GM21825 (cell line): ENCODE measurements around the gene PKD2L1.
A peak's percentile ranks its signal among the peaks of the same experiment; 100 is the strongest.
"Not testable (repeated sequence)": the region's sequence is repeated elsewhere in the genome, so short reads cannot be mapped to it uniquely, and the experiment has no call there.

Experiments
- ATAC-seq: cut with Tn5 transposase; IDR thresholded peaks from one replicate; pipeline ENCODE4 v1.9.1; 2021; ENCODE audit warnings: mild to moderate bottlenecking, moderate library complexity; ENCODE audit not compliant: unreplicated experiment

Gene PKD2L1

GRCh38 chr10:100287756-100288155 is 42.3 kb downstream of the PKD2L1 start:
- ATAC-seq: no peak

DNA sequence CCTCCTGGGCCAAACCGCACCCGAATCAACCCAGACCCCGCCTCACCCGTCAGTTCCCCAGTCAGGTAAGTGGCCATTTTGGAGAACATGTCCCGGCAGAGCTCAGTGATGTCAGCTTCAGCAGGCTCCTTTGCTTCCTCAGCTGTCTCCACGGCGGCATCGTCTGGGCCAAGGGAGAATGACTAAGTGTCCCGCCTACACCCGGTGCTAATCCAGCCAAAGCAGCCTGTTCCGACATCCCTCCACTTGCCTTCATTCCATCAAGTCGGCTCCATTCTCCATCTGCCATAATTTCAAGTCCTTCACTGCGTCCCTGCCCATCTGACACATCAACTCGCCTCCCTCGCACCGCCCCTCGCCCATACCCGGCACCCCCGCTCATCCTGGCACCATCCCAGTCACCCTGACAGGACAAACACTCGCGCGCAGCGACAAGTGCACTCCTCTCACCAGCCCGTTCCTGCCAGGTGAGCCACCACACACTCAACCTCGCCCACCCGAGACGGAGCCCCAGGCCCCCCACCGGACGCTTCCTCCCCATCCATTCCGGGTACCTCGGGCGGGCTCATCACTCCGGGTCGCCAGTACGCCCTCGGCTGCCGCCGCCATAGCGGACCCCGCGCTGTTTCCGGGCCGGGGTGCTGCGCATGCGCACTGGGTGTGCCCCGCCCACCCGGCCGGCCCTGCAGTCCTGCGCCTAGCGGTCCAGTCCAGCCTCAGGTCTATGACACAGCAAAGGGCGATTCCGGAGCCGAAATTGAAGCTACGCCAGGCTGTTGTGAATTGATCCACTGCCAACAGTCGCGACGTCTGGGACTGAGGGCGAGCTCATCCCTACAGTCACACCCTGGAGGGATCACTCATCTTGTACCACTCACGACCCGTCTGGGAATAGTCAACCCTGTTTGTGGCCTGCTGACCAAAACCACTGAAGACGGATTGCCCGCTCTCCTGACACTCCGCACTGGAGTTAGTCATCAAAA is 43.7 kb downstream of the PKD2L1 start, which contains the start of gene BLOC1S2:
BLOC1S2 (minus strand) TSS at position 630 of the 983 bp plus-strand sequence; CDS start at position 609, 21 bp downstream.
- ATAC-seq: peak; percentile 85

- ATAC-seq: not testable (repeated sequence)
Measured at GRCh38 chr10:100285326-100285725, 44.7 kb downstream of the PKD2L1 start.

GRCh38 chr10:100282907-100283306 is 47.1 kb downstream of the PKD2L1 start:
- no peak for ATAC-seq

GRCh38 chr10:100276971-100277370 is 53.1 kb downstream of the PKD2L1 start:
- ATAC-seq: not testable (repeated sequence)

- ATAC-seq: peak; percentile 81
Measured at GRCh38 chr10:100267239-100268104, 62.6 kb downstream of the PKD2L1 start, which contains the start of gene CWF19L1. CWF19L1 (minus strand) TSS chr10:100267638; CDS start chr10:100267593, 45 bp downstream.

DNA sequence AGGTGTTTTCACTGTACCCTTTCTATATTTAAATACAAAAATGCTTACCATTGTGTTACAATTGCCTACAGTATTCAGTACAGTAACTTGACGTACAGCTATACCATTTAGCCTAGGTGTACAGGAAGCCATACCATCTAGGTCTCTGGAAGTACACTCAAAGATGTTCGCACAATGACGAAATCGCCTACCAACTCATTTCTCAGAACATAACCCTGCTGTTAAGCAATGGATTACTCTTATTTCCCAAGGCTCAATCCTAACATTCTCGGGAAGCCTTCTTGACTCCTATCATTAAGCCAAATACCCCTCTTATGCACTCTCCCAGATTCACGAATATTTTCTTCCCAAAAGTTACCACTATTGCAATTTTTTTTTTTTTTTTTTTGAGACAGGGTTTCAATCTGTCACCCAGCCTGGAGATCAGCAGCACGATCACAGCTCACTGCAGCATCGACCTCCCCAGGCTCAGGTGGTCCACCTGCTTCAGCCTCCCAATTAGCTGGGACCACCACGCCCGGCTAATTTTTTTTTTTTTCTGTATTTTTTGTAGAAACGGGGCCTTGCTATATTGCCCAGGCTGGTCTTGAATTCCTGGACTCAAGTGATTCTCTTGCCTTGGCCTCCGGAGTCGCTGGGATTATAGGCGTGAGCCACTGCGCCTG is 64.1 kb downstream of the PKD2L1 start:
- ATAC-seq: no peak

DNA sequence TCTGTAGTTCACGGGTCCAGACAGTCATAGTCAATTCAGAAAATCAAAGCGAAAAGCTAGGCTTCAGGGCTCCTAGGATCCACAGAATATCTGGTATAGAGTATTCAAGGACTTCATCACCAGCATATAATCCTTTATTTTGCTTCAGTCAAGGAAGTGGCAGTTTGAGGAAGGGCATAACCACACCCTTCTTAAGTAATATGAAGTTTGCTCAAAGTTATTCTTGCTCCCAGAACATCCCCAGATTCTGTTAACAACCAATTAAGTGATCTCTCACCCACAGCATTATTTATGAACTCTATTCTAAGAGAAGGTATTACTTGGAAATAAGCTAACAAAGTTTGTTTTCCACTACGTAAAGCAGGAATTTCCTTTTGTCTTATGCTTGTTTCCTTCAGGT is 75.8 kb downstream of the PKD2L1 start:
- no peak for ATAC-seq

DNA sequence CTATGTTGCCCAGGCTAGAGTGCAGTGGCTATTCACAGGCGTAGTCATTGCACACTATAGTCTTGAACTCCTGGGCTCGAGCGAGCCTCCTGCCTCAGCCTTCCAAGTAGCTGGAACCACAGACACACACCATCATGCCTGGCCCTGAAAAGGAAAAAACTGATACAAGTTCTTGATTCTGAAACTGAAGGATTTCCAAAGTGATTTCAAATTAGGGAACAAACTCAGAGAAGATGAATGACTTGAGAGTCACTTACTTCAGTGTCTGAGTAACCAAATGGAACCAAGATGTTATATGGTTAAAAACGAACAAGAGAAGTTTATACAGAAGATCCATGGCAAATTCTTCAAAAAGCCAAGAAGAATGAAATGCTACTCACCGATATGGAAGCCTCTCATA is 77.0 kb downstream of the PKD2L1 start:
- no peak for ATAC-seq

- ATAC-seq: no peak
Measured at GRCh38 chr10:100248820-100249219, 81.2 kb downstream of the PKD2L1 start.

DNA sequence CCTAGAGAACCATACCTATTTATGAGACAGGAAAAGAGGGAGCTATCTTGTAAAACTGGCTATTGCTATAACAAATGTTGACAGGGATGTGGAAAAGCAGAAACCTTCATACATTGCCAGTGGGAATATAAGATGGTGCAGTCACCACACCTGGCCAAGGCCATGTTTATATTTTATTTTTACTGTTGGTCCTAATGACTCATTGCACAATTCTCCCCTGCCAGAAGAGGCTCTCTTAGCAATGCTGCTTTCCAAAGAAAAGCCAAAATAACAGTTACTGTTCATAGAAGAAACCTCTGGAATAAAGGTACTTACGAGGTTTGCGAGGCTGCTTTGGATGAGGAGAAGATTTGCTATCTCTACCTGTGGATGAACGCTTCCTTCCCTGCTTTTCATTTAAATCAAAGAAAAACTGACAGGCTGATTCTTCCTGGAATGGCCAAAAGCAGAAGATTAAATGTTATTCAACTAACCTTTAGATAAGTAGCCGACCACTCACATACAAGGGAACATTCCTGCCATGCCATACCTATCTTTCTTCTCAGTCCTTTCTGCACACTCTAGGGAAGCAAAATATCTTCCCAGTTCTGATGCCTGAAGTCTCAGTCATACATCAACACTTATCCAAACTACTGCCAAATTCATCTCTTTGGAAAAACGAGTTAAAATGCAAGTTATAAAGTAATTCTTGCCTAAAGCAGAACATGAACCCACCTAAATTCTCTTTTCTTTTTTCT is 84.4 kb downstream of the PKD2L1 start:
- no peak for ATAC-seq

DNA sequence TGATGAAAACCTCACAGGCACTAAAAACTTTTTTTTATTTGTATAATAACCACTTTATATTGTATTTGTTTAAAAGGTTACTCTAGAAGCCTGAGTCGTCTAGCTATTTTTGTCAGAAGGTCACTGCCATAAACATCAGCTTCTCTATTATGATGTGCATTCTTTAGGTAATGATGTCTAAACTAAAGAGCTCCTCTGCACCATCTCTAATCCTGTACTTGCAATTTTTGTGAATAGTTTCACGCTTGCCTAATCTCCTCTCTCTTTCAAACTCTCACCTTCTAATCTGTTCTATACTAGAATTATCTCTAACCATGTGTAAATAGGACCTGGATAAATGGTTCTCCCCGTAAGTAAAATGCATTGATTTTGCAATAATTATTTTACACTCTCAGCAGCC is 90.2 kb downstream of the PKD2L1 start:
- ATAC-seq: no peak

GRCh38 chr10:100238429-100238828 is 91.6 kb downstream of the PKD2L1 start:
- ATAC-seq: no peak
